Liver (tissue), 9 donors: ENCODE data around the gene PKD2L1. TPM values are rescaled to one million over a fixed set of nuclear protein-coding genes. Genes with fewer than 3 reads are reported as not detected.
"Not testable (repeated sequence)": the region's sequence is repeated elsewhere in the genome, so short reads cannot be mapped to it uniquely, and the experiment has no call there.

Experiments
- DNase-seq: peaks from one replicate; pipeline ENCODE4 v3.0.0-alpha.2; 2017; ENCODE audit warnings: low spot score
- H3K27ac ChIP-seq, 2 donors: one replicate each; pipeline ENCODE4 v1.7.0; 2013; ENCODE audit warnings: inconsistent platforms in 2 of 2, low read length in 2 of 2, control low read depth in 1 of 2, low read depth in 1 of 2, mild to moderate bottlenecking in 1 of 2
- H3K27me3 ChIP-seq, 4 donors: one replicate each; pipeline versions ENCODE4 v1.6.1 to v1.7.0; 2013; ENCODE audit warnings: low read length in 3 of 4, inconsistent platforms in 1 of 4, mild to moderate bottlenecking in 1 of 4, moderate library complexity in 1 of 4; ENCODE audit not compliant: control insufficient read depth in 4 of 4, insufficient read depth in 4 of 4
- H3K36me3 ChIP-seq, 4 donors: one replicate each; pipeline versions ENCODE4 v1.6.1 to v1.7.0; 2013; ENCODE audit warnings: low read length in 3 of 4, mild to moderate bottlenecking in 3 of 4, low read depth in 1 of 4, moderate library complexity in 1 of 4; ENCODE audit not compliant: control insufficient read depth in 4 of 4, insufficient read depth in 3 of 4
- H3K4me1 ChIP-seq, 4 donors: one replicate each; pipeline versions ENCODE4 v1.6.1 to v1.7.0; 2013; ENCODE audit warnings: low read length in 3 of 4, mild to moderate bottlenecking in 3 of 4, moderate library complexity in 1 of 4; ENCODE audit not compliant: control insufficient read depth in 4 of 4, insufficient read depth in 4 of 4
- H3K4me3 ChIP-seq, 3 donors: one replicate each; pipeline versions ENCODE4 v1.6.1 to v1.7.0; 2013; ENCODE audit warnings: low read length in 3 of 3, control low read depth in 1 of 3, low read depth in 1 of 3, mild to moderate bottlenecking in 1 of 3
- H3K9ac ChIP-seq, 2 donors: one replicate each; pipeline ENCODE4 v1.7.0; 2013; ENCODE audit warnings: low read length in 2 of 2, mild to moderate bottlenecking in 2 of 2, moderate library complexity in 2 of 2, control low read depth in 1 of 2, low read depth in 1 of 2
- H3K9me3 ChIP-seq, 4 donors: one replicate each; pipeline versions ENCODE4 v1.6.1 to v1.7.0; 2013; ENCODE audit warnings: low read length in 3 of 4; ENCODE audit not compliant: control insufficient read depth in 4 of 4
- FOXA2 ChIP-seq: IDR thresholded peaks from 2 replicates; pipeline ENCODE4 v1.6.1; 2016; ENCODE audit warnings: antibody characterized with exemption
- HNF4A ChIP-seq, 2 donors: conservative IDR thresholded peaks; 2 replicates each; pipeline ENCODE4 v1.6.1; 2016; ENCODE audit warnings: antibody characterized with exemption in 2 of 2, mild to moderate bottlenecking in 2 of 2
- JUND ChIP-seq, 2 donors: IDR thresholded peaks; 2 replicates each; pipeline ENCODE4 v1.6.1; 2016; ENCODE audit warnings: antibody characterized with exemption in 2 of 2
- RXRA ChIP-seq, 2 donors: IDR thresholded peaks; 2 replicates each; pipeline ENCODE4 v1.6.1; 2017 to 2018; ENCODE audit warnings: antibody characterized with exemption in 2 of 2, mild to moderate bottlenecking in 1 of 2
- SP1 ChIP-seq: IDR thresholded peaks from 2 replicates; pipeline ENCODE4 v1.6.1; 2018; ENCODE audit warnings: antibody characterized with exemption, mild to moderate bottlenecking
- YY1 ChIP-seq: IDR thresholded peaks from 2 replicates; pipeline ENCODE4 v1.6.1; 2016; ENCODE audit warnings: antibody characterized with exemption, mild to moderate bottlenecking
- WGBS: extraction: QIAGEN DNeasy Blood & Tissue Kit; methylation state at CpG from one replicate; pipeline ENCODE4 v1.1.7; 2013; 5-methylcytosine and 5-hydroxymethylcytosine counted together
- polyA plus RNA-seq, 2 donors: library from polyadenylated mRNA; stranded (reverse) in 1 of 2; unstranded in 1 of 2; fragments of 200-250 nt in 1 of 2; fragments of >200 nt in 1 of 2; fragmentation: Nextera tagmentation in 1 of 2; extraction: Ambion mirVana in 1 of 2; gene quantifications; one replicate each; pipeline versions ENCODE4 v1.2.1 to v1.2.3, GENCODE V29; 2013 to 2015
- total RNA-seq, 2 donors: library from RNA; depleted of rRNA; stranded (reverse); fragments of >200 nt; gene quantifications; one replicate each; pipeline ENCODE4 v1.2.3, GENCODE V29; 2014
- TF ChIP-seq, protein P1 (sequence below): IDR thresholded peaks from 2 replicates; pipeline ENCODE4 v1.6.1; 2016; ENCODE audit warnings: antibody characterized with exemption, mild to moderate bottlenecking
- TF ChIP-seq, protein P2 (sequence below): IDR thresholded peaks from 2 replicates; pipeline ENCODE4 v1.6.1; 2016; ENCODE audit warnings: antibody characterized with exemption
- donor health status: healthy.
- donor health status: healthy.
- donor health status: healthy.
- donor health status: healthy.
- donor health status: healthy.

Gene PKD2L1
- total and polyA plus RNA-seq, 4 donors: 0.06 to 0.15 (median 0.11) TPM

DNA sequence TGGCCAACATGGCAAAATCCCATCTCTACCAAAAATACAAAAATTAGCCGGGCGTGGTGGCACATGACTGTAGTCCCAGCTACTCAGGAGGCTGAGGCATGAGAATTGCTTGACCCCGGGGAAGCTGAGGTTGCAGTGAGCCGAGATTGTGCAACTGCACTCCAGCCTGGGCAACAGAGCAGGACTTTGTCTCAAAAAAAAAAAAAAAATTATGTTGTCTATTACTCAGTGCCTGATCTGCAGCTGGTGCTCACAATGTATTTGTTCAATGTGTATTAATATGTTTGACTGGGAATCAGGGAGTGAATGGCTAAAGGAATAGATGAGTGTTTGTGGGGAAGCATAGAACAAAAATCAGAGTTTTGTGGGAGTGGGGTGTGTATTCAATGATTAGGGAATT lies 37.7 kb downstream of the PKD2L1 start:
- not testable (repeated sequence) for DNase-seq, H3K36me3 ChIP-seq, H3K27me3 ChIP-seq, H3K4me3 ChIP-seq, H3K9me3 ChIP-seq, H3K9ac ChIP-seq
- H3K4me1 ChIP-seq: peaks cover 2 to 10% (median 6%) of the 10 kb centered on the region in 4 donors
- WGBS: 36% methylated on average over 4 of the region's 4 CpGs
- H3K27ac ChIP-seq: peak overlapping the region in 1 of 2 donors; percentile 45
- peak; percentile 4 for TF ChIP-seq FOXA2
- TF ChIP-seq HNF4A (conservative IDR thresholded peaks at IDR 0.05): peak; percentile 73 to 74
- peak in 1 of 2 donors; percentile 17 for TF ChIP-seq JUND (IDR thresholded peaks at IDR 0.05)
- peak; percentile 43 for TF ChIP-seq SP1
- TF ChIP-seq RXRA (IDR thresholded peaks at IDR 0.05): peak; percentile 70 to 73

DNA sequence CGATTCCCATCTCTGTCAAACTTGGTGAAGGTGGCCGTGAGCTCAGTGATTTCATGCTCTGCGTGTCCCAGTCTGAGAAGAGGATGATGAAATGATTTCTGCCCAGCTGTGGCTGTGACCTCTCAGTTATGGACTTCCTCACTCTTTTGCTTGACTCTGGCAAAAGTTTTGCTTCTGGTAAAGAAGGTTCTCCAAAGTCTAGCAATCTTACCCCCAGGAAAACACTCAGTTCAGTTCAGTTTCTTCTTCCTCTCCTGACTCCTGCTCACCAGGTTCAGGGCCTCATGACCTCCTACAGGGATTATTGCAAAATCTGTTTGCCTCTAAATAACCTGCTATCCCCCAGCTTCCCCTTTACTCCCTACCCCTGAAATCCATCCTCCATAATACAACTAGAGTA lies 38.7 kb downstream of the PKD2L1 start:
- TF ChIP-seq SP1: no peak
- TF ChIP-seq RXRA (IDR thresholded peaks at IDR 0.05): peak; percentile 28 to 34
- no peak for TF ChIP-seq YY1
- H3K9me3 ChIP-seq: no peaks in the 10 kb centered on the region
- H3K4me3 ChIP-seq: no peak overlapping the region
- WGBS: 81% methylated on average over 3 of the region's 3 CpGs
- H3K9ac ChIP-seq: no peak overlapping the region
- H3K27me3 ChIP-seq: no peaks in the 10 kb centered on the region
- no peak overlapping the region for H3K27ac ChIP-seq
- H3K4me1 ChIP-seq: peaks cover 2 to 17% (median 7%) of the 10 kb centered on the region in 4 donors
- no peak for DNase-seq
- H3K36me3 ChIP-seq: no peaks in the 10 kb centered on the region

DNA sequence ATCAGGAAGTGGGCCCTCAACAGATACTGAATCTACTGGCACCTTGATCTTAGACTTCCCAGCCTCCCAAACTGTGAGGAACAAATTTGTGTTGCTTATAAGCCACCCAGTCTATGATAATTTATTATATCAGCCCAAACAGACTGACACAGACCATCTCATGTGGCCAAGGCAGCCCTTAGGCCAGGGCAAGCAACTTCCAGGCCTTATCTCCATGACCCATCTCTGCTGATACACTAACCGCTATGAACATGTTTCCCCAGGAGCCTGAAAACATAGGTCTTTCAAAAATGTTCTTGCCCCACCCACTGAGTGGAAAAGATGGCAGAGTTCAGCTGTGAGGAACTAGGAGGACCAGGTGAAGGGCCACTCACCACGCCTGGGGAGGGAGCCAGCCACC lies 40.4 kb downstream of the PKD2L1 start:
- Histone ChIP-seq H3K27ac (no peak overlapping the region), H3K9me3 (no peaks in the 10 kb centered on the region), H3K4me1 (peaks cover 8 to 24% (median 13%) of the 10 kb centered on the region in 4 donors), H3K4me3 (no peak overlapping the region), H3K9ac (no peak overlapping the region), H3K36me3 (no peaks in the 10 kb centered on the region), H3K27me3 (no peaks in the 10 kb centered on the region)
- 89% methylated on average over 2 of the region's 2 CpGs for WGBS
- no peak for TF ChIP-seq SP1
- TF ChIP-seq, protein P1, sequence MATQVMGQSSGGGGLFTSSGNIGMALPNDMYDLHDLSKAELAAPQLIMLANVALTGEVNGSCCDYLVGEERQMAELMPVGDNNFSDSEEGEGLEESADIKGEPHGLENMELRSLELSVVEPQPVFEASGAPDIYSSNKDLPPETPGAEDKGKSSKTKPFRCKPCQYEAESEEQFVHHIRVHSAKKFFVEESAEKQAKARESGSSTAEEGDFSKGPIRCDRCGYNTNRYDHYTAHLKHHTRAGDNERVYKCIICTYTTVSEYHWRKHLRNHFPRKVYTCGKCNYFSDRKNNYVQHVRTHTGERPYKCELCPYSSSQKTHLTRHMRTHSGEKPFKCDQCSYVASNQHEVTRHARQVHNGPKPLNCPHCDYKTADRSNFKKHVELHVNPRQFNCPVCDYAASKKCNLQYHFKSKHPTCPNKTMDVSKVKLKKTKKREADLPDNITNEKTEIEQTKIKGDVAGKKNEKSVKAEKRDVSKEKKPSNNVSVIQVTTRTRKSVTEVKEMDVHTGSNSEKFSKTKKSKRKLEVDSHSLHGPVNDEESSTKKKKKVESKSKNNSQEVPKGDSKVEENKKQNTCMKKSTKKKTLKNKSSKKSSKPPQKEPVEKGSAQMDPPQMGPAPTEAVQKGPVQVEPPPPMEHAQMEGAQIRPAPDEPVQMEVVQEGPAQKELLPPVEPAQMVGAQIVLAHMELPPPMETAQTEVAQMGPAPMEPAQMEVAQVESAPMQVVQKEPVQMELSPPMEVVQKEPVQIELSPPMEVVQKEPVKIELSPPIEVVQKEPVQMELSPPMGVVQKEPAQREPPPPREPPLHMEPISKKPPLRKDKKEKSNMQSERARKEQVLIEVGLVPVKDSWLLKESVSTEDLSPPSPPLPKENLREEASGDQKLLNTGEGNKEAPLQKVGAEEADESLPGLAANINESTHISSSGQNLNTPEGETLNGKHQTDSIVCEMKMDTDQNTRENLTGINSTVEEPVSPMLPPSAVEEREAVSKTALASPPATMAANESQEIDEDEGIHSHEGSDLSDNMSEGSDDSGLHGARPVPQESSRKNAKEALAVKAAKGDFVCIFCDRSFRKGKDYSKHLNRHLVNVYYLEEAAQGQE: no peak
- TF ChIP-seq, protein P2, sequence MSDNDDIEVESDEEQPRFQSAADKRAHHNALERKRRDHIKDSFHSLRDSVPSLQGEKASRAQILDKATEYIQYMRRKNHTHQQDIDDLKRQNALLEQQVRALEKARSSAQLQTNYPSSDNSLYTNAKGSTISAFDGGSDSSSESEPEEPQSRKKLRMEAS: no peak
- TF ChIP-seq HNF4A (conservative IDR thresholded peaks at IDR 0.05): no peak
- DNase-seq: no peak

DNA sequence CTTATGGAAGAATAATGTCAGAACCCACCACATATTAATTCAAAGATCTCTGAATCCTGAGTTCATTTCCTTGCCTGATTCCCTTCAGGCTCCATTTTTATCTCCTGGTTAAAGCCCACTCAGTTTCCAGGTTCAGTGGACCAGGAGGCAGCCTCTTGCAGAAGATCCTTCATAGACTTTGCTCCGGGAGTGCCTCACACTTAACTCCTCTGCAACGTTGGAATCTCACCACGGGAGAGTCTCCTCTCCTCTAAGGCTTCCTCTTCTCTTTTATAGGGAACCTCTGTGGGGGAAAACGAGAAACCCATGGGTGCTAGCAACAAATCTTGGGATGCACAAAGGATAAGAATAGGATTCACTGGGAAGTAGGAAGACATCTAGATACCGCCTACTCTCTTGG lies 41.8 kb downstream of the PKD2L1 start:
- no peak for TF ChIP-seq JUND (IDR thresholded peaks at IDR 0.05)
- no peak for DNase-seq
- H3K4me1 ChIP-seq: peaks cover 8 to 24% (median 13%) of the 10 kb centered on the region in 4 donors
- H3K27ac ChIP-seq: no peak overlapping the region
- no peak overlapping the region for H3K4me3 ChIP-seq
- H3K36me3 ChIP-seq: no peaks in the 10 kb centered on the region
- no peaks in the 10 kb centered on the region for H3K27me3 ChIP-seq
- 80% methylated on average over 5 of the region's 5 CpGs for WGBS
- no peak overlapping the region for H3K9ac ChIP-seq
- no peaks in the 10 kb centered on the region for H3K9me3 ChIP-seq
